ENCODE data around the gene CAP2. TPM values are rescaled to one million over a fixed set of nuclear protein-coding genes. Genes with fewer than 3 reads are reported as not detected.

The CAP2 gene
- total RNA-seq, 1 donor from 2014 or later, result 5.5 TPM

- no peak for TF ChIP-seq CTCF (conservative IDR thresholded peaks at IDR 0.05; ENCODE audit: low read depth, low read length)
- DNase-seq (ENCODE audit: low read depth), result no peak
- no peak overlapping the region for H3K4me3 ChIP-seq (ENCODE audit: low read depth, low read length)
These were observed 38.0 kb upstream of the CAP2 start for GRCh38 chr6:17355404-17355774.

GRCh38 chr6:17358515-17358914 lies 34.9 kb upstream of the CAP2 start:
- no peak for DNase-seq (ENCODE audit: low read depth)
- no peak for TF ChIP-seq CTCF (conservative IDR thresholded peaks at IDR 0.05; ENCODE audit: low read depth, low read length)
- no peak overlapping the region for H3K4me3 ChIP-seq (ENCODE audit: low read depth, low read length)

GRCh38 chr6:17360564-17360963 lies 32.8 kb upstream of the CAP2 start:
- no peak for TF ChIP-seq CTCF (conservative IDR thresholded peaks at IDR 0.05; ENCODE audit: low read depth, low read length)
- no peak for DNase-seq (ENCODE audit: low read depth)
- no peak overlapping the region for H3K4me3 ChIP-seq (ENCODE audit: low read depth, low read length)

- H3K4me3 ChIP-seq (ENCODE audit: low read depth, low read length), result no peak overlapping the region
- no peak for TF ChIP-seq CTCF (conservative IDR thresholded peaks at IDR 0.05; ENCODE audit: low read depth, low read length)
- DNase-seq (ENCODE audit: low read depth), result no peak
These were observed 32.4 kb upstream of the CAP2 start for GRCh38 chr6:17361013-17361412.

GRCh38 chr6:17365961-17366360 lies 27.4 kb upstream of the CAP2 start:
- no peak for TF ChIP-seq CTCF (conservative IDR thresholded peaks at IDR 0.05; ENCODE audit: low read depth, low read length)
- H3K4me3 ChIP-seq (ENCODE audit: low read depth, low read length), result no peak overlapping the region
- DNase-seq (ENCODE audit: low read depth), result no peak

- no peak for DNase-seq (ENCODE audit: low read depth)
- no peak for TF ChIP-seq CTCF (conservative IDR thresholded peaks at IDR 0.05; ENCODE audit: low read depth, low read length)
- H3K4me3 ChIP-seq (ENCODE audit: low read depth, low read length), result no peak overlapping the region
These were observed 25.5 kb upstream of the CAP2 start for GRCh38 chr6:17367868-17368267.

GRCh38 chr6:17381424-17382147 lies 11.8 kb upstream of the CAP2 start:
- H3K4me3 ChIP-seq (ENCODE audit: low read depth, low read length), result no peak overlapping the region
- DNase-seq (ENCODE audit: low read depth), result no peak
- TF ChIP-seq CTCF (conservative IDR thresholded peaks at IDR 0.05; ENCODE audit: low read depth, low read length), result no peak

Data from epithelial cell of proximal tubule (primary cell).